WERI-Rb-1 (cell line): ENCODE results near the gene PTPN4.

Experiments used
- DNase-seq: peaks from one replicate; pipeline ENCODE4 v3.0.0-alpha.2; 2020
- H3K27ac ChIP-seq: fragments of 250-450 bp; sonication (Bioruptor Pico); 2 replicates; pipeline ENCODE4 v1.5.1; 2020; ENCODE audit warnings: mild to moderate bottlenecking, moderate library complexity
- H3K27me3 ChIP-seq: fragments of 250-450 bp; sonication (Bioruptor Pico); 2 replicates; pipeline ENCODE4 v1.5.1; 2021; ENCODE audit warnings: mild to moderate bottlenecking, low read depth, moderate library complexity; ENCODE audit not compliant: insufficient read depth, severe bottlenecking
- H3K36me3 ChIP-seq: fragments of 250-450 bp; sonication (Bioruptor Pico); 2 replicates; pipeline ENCODE4 v1.5.1; 2020; ENCODE audit warnings: mild to moderate bottlenecking, moderate library complexity
- H3K4me3 ChIP-seq: 2 replicates; pipeline ENCODE4 v1.5.1; 2011; ENCODE audit warnings: low read depth, mild to moderate bottlenecking, control low read depth, low read length
- H3K9me3 ChIP-seq: fragments of 250-450 bp; sonication (Bioruptor Pico); 2 replicates; pipeline ENCODE4 v1.5.1; 2021; ENCODE audit warnings: mild to moderate bottlenecking, moderate library complexity; ENCODE audit not compliant: severe bottlenecking
- TF ChIP-seq, protein P1 (sequence below): IDR thresholded peaks from 2 replicates; pipeline ENCODE4 v1.5.1; 2011; ENCODE audit warnings: low read depth, mild to moderate bottlenecking, control low read depth, inconsistent platforms, low read length

PTPN4 gene, protein sequence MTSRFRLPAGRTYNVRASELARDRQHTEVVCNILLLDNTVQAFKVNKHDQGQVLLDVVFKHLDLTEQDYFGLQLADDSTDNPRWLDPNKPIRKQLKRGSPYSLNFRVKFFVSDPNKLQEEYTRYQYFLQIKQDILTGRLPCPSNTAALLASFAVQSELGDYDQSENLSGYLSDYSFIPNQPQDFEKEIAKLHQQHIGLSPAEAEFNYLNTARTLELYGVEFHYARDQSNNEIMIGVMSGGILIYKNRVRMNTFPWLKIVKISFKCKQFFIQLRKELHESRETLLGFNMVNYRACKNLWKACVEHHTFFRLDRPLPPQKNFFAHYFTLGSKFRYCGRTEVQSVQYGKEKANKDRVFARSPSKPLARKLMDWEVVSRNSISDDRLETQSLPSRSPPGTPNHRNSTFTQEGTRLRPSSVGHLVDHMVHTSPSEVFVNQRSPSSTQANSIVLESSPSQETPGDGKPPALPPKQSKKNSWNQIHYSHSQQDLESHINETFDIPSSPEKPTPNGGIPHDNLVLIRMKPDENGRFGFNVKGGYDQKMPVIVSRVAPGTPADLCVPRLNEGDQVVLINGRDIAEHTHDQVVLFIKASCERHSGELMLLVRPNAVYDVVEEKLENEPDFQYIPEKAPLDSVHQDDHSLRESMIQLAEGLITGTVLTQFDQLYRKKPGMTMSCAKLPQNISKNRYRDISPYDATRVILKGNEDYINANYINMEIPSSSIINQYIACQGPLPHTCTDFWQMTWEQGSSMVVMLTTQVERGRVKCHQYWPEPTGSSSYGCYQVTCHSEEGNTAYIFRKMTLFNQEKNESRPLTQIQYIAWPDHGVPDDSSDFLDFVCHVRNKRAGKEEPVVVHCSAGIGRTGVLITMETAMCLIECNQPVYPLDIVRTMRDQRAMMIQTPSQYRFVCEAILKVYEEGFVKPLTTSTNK

DNA sequence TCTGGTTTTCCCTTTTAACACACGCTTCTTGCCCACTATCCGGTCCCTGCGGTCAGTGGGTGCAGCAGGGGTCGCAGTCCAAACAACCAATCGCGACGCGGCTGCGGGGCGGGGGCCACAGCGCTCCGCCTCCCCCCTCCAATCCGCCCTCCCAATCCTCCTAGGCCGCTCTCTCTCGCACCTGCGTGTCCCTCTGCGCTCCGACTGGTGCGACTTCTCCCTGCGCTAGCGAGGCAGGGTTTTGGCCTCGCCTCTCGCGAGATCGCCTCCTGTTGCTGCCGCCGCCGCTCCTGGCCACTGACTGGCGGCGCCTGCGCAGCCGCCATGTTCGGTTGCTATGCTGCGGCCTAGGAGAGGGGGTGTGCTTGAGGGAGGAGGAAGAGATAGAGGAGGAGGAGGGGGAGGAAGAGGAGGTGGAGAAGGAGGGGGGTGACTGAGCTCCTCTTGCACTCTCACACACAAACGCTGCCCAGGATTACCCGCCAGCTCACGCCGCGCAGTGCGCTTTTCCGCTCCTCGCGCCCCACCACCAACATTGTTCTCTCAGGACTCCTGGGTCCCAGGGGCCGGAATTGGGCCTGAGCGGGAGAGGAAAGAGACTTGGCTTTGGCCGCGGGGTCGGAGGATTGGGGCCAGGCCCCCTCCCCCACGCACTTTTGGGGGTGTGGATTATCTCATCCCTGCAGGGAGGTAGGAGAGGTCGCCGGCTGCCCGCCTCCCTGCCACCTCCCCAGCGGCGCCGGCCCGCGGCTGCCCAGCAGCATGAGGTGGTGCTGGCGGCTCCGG is at the start of gene PTPN4:
TSS of gene PTPN4 (plus strand) at position 472 of the 786 bp plus-strand sequence. CDS start 49,932 bp downstream, outside the sequence.
- peaks cover 3% of the 10 kb centered on the region; the same call in 1 of the 2 replicates for H3K36me3 ChIP-seq
- peak within 1 kb of the TSS; percentile 99 for H3K4me3 ChIP-seq
- peak within 1 kb of the TSS; percentile 90 for H3K27ac ChIP-seq
- no peaks in the 10 kb centered on the region for H3K27me3 ChIP-seq
- peak; percentile 97 for DNase-seq
- peaks cover under 1% of the 10 kb centered on the region for H3K9me3 ChIP-seq
- TF ChIP-seq, protein P1, sequence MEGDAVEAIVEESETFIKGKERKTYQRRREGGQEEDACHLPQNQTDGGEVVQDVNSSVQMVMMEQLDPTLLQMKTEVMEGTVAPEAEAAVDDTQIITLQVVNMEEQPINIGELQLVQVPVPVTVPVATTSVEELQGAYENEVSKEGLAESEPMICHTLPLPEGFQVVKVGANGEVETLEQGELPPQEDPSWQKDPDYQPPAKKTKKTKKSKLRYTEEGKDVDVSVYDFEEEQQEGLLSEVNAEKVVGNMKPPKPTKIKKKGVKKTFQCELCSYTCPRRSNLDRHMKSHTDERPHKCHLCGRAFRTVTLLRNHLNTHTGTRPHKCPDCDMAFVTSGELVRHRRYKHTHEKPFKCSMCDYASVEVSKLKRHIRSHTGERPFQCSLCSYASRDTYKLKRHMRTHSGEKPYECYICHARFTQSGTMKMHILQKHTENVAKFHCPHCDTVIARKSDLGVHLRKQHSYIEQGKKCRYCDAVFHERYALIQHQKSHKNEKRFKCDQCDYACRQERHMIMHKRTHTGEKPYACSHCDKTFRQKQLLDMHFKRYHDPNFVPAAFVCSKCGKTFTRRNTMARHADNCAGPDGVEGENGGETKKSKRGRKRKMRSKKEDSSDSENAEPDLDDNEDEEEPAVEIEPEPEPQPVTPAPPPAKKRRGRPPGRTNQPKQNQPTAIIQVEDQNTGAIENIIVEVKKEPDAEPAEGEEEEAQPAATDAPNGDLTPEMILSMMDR = 0 out of 2 replicates have a peak, but pooled peaks have one; percentile 10

DNA sequence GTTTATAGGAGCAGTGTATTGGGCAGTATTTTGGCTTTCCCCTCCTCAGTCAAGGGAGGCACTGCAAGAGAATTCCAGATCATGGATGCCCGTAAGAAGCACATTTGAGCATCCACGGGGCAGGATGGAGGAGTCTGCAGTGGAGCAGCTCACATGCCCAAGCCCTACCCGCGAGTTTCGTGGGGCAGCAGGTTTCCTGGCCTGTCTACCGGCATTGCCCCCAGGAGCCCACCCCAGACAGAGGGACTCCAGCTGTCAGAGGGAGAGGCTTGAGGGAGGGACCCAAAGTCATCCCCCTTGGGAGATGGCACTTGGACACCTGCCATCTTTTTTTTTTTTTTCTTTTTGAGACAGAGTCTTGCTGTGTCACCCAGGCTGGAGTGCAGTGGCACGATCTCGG is 49.4 kb upstream of the PTPN4 start:
- TF ChIP-seq, protein P1 = no peak
- no peak for DNase-seq
- H3K36me3 ChIP-seq = no peaks in the 10 kb centered on the region
- no peak overlapping the region for H3K4me3 ChIP-seq
- peaks cover 3% of the 10 kb centered on the region for H3K9me3 ChIP-seq
- H3K27ac ChIP-seq = no peak overlapping the region
- no peaks in the 10 kb centered on the region for H3K27me3 ChIP-seq

DNA sequence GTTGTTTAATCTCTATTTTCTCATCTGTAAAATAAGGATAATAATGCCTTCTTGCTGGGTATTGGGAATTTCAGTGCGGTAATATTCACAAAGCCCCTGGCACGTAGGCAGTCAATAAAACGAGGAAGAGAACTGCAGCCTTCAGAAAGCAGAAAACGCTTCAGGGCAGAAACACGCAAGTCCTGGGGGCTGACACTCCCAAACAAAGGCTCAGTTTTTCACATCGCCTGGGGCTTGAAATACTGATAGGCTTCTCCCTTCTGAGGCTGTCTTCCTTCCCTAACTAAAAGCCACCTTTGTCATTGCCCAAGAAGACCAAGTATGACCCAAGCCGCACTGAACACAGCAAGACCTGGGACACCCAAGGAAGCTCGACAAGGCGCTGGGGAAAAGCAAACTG is 48.4 kb upstream of the PTPN4 start:
- H3K9me3 ChIP-seq = no peaks in the 10 kb centered on the region
- no peak overlapping the region for H3K27ac ChIP-seq
- no peaks in the 10 kb centered on the region for H3K27me3 ChIP-seq
- DNase-seq = no peak
- H3K4me3 ChIP-seq = no peak overlapping the region
- H3K36me3 ChIP-seq = no peaks in the 10 kb centered on the region
- TF ChIP-seq, protein P1 = no peak

DNA sequence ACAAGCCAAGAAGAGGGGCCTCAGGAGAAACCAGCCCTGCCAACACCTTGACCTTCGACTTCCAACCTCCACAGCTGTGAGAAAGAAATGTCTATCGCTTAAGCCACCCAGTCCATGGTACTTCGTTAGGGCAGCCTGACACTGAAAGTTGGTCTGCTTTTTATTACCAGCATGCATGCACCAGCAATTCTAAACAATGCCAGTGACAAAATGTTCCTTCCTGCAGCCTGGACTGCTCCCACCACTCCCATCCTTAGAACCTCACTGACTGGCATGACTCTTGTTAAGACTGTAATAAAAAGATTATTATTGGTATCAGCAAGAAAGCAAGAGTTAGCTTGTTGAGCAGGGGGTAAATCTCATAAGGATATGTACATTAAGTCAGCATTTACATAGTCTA is 47.2 kb upstream of the PTPN4 start:
- Histone ChIP-seq H3K9me3 (no peaks in the 10 kb centered on the region), H3K36me3 (no peaks in the 10 kb centered on the region), H3K27me3 (no peaks in the 10 kb centered on the region), H3K27ac (no peak overlapping the region), H3K4me3 (no peak overlapping the region)
- TF ChIP-seq, protein P1 = no peak
- no peak for DNase-seq

DNA sequence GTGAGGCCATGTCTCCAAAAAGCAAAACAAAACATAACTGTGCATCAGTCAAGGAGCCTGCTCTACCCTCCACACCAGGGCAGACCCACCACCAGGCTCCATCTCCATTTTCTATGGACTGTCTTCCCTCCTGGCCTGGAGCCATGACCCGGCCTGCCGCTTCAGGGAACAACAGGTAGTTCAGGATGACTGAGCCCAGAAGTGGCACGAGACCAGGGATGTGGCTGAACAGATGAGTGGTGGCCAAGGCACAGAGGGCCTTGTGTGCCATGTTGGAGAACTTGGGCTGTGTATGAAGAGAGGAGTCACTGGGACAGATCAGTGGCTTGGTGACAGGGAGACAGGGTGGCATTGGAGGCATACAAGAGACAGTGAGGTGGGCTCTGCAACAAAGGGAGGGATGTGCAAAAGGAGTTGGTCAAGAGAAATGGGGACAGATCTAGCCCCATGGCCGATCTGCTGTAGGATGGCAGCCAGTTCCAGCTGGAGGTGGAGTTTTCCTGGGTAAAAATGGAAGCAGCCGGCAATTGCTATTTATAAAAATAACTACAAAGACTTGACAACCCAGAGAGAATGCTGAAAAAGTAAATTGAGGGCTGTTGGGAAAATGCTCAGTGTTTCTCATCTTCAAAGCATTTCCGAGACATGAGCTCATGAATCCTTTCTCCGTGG is 45.8 kb upstream of the PTPN4 start:
- Histone ChIP-seq H3K27ac (no peak overlapping the region), H3K4me3 (no peak overlapping the region), H3K36me3 (no peaks in the 10 kb centered on the region), H3K9me3 (no peaks in the 10 kb centered on the region), H3K27me3 (no peaks in the 10 kb centered on the region)
- TF ChIP-seq, protein P1 = no peak
- no peak for DNase-seq
